HG03108 (cell line): ENCODE results near the gene NRIP1.

Experiments
- ATAC-seq: cut with Tn5 transposase; IDR thresholded peaks from one replicate; pipeline ENCODE4 v1.9.1; 2021; ENCODE audit warnings: moderate library complexity; ENCODE audit not compliant: unreplicated experiment

NRIP1 gene

DNA sequence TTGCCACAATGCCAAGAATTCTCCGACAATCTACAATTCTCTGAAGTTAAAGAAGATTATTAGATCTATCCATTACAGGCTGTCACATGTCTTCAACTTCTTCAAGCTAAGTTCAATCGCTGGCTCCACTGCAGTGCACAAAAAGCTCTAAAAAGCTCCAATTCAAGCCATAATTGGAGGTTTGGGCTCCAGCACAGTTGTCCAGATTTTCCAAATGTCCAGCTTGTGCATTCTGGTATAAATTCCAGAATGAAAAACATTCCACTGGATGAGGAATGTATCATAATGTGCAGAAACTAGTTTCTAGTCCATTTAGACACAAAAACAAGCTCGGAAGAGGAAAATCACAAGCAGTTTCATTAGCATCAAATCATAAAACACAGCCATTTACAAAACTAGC is 138.6 kb downstream of the NRIP1 start:
- no peak for ATAC-seq

DNA sequence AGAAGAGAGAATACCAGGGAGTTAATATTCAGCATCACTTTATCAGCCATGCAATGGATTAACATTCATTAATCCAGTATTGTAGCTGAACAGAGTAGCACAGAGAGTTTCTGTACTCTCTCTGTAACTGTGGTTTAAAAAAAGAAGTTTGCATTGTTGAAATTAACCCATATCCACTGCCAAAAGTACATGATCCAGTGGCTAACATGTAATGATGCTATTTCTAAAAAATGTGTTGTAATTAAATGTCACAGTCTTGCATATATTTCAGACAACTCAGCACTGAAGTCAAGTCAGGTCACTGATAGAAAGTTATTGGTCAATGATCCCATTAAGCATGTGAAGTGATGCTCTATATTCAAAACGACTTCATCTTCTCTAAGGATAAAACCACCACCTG is 141.3 kb downstream of the NRIP1 start:
- no peak for ATAC-seq

DNA sequence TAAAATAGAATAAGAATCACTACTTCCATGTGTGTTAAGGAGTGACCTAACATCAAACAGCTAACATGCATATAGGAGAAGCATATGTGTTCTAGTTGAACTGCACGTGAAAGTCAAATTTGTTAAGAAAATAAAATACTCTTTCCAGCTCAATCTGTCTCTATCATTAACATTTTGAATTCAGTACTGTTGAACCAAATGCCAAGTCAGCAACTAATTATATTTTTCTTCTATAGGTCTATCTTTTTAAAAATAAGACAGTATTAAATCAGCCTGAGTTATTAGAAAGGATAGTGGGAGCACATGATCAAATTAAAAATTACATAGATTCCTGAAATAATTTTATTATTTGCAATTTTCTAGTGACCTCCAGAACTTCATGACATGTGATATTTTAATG is 141.8 kb downstream of the NRIP1 start:
- no peak for ATAC-seq

DNA sequence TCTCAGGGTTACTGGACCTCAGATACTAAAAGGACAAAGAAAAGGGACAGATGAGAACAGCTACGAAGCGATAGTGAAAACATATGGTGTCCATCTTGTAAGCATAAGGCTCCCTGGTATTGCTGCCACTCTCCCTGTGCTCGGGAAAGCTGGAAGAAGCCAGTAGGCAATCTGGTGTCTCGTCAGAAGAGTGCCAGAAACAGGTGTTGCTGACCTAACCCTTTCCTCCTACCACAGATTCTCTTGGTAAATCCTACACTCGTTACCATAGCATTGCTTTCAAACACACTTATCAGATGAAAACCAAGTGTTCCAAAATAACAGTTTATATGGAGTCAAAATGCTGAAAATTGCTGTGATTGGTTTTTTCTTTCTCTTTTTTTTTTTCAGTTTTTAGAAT is 146.3 kb downstream of the NRIP1 start:
- no peak for ATAC-seq

DNA sequence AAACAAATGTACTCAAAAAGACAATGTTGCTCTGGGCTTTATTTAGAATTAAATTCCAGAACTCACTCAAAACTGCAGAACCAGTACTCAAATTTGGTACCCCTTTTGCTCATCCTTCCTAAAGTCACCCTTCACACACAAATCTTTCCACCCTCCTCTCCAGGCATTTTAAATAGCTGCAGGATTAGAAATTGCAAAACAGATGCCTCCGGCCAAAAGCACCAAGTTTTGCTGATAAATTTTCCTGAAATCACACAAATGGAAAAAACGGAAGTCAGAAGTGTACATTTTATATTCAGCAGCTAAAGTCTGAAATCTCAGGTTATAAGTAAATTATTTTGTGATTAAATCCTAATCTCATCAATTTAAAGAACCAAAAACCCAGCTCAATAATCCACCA is 147.0 kb downstream of the NRIP1 start:
- no peak for ATAC-seq

DNA sequence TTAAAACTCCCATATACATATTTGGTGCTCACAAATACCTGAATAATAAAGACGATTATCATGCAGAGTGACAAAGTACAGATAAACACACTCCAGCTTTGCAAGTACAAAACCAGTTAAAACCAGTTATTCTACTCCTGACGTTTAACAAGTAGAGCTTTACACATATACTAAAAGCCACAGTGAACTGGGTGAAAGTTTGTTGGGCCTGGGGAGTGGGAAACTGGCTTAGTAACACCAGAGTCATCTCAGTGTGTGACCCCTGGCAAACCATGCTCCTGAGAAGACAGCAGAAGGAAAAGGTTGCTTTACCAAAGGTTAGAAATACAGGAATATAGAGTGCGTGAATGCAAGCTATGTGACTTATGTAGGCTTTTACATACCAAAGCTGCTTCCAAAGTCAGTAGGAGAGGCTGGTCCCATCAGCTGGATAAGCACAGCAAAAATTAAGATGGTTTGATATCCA is 148.1 kb downstream of the NRIP1 start:
- no peak for ATAC-seq

DNA sequence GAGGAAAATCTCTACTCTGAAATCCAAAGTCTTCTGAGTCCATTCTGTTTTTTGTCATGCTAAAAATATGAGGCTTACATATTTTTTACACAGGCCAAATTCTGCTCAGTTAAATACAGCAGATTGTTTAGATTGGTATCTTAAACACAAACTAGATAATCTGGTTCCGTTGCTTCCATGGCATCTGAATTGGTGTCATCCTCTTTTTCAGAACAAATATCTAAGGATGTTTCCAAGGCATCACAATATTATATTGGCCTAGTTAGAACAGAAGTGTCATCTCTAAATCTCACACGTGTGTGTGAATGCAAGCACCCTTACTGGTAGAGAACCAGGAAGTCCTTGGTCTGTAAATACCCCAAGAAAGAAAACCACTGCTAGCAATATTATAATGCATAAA is 151.2 kb downstream of the NRIP1 start:
- ATAC-seq: no peak

DNA sequence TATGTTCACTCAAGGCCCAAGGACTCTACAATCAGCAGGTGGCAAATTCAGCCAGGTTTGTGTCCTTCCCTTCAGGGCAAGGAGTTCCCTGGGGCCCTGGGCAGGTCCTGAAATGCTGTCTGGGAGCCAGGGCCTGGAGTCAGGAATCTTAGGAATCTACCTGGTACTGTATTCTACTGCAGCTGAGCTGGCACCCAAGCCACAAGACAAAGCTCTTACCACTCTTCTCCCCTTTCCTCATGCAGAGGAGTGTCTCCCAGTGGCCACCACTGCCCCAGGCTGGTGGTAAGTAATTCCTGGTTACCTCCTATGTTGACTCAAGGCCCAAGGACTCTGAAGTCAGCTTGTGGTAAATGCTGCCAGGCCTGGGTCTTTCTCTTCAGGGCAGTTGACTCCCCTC is 153.4 kb downstream of the NRIP1 start:
- no peak for ATAC-seq
